Endodermal cell (in vitro differentiated cells): Measurements from ENCODE around the gene PCDHGA1. TPM values are rescaled to one million over a fixed set of nuclear protein-coding genes. Genes with fewer than 3 reads are reported as not detected.

ENCODE experiments used
- DNase-seq: peaks from one replicate; pipeline ENCODE4 v3.0.0-alpha.2; 2017
- H3K27ac ChIP-seq: 2 replicates; pipeline ENCODE4 v1.5.1; 2013; ENCODE audit warnings: mild to moderate bottlenecking, low read depth, low read length, moderate library complexity
- H3K27me3 ChIP-seq: 2 replicates; pipeline ENCODE4 v1.6.1; 2013; ENCODE audit warnings: mild to moderate bottlenecking, low read length, moderate library complexity; ENCODE audit not compliant: insufficient read depth, control insufficient read depth, poor library complexity, severe bottlenecking
- H3K36me3 ChIP-seq: 2 replicates; pipeline ENCODE4 v1.7.0; 2013; ENCODE audit warnings: mild to moderate bottlenecking, low read length, moderate library complexity; ENCODE audit not compliant: control insufficient read depth, insufficient read depth
- H3K4me1 ChIP-seq: one replicate; pipeline ENCODE4 v1.7.0; 2013; ENCODE audit warnings: low read length; ENCODE audit not compliant: control insufficient read depth, insufficient read depth
- H3K4me3 ChIP-seq: 2 replicates; pipeline ENCODE4 v1.5.1; 2013; ENCODE audit warnings: mild to moderate bottlenecking, low read length, moderate library complexity
- H3K9ac ChIP-seq: 2 replicates; pipeline ENCODE4 v1.6.1; 2013; ENCODE audit warnings: mild to moderate bottlenecking, low read length, moderate library complexity; ENCODE audit not compliant: poor library complexity, severe bottlenecking; ENCODE audit errors: extremely low read depth
- H3K9me3 ChIP-seq: 2 replicates; pipeline ENCODE4 v1.6.1; 2013; ENCODE audit warnings: mild to moderate bottlenecking, low read length, moderate library complexity; ENCODE audit not compliant: control insufficient read depth
- H3K27ac Mint-ChIP-seq: 2 replicates; pipeline ENCODE4 v1.8.0; 2020; ENCODE audit warnings: mixed read lengths
- H3K27me3 Mint-ChIP-seq: 2 replicates; pipeline ENCODE4 v1.8.0; 2021; ENCODE audit warnings: mild to moderate bottlenecking, mixed read lengths; ENCODE audit not compliant: insufficient read depth
- H3K36me3 Mint-ChIP-seq: 2 replicates; pipeline ENCODE4 v1.8.0; 2020; ENCODE audit warnings: low read depth, mixed read lengths
- H3K4me1 Mint-ChIP-seq: 2 replicates; pipeline ENCODE4 v1.8.0; 2020; ENCODE audit warnings: mixed read lengths
- H3K4me3 Mint-ChIP-seq: 2 replicates; pipeline ENCODE4 v1.8.0; 2020; ENCODE audit warnings: mild to moderate bottlenecking, moderate library complexity, mixed read lengths
- H3K9me3 Mint-ChIP-seq: 2 replicates; pipeline ENCODE4 v1.8.0; 2020; ENCODE audit warnings: mild to moderate bottlenecking, mixed read lengths
- WGBS, 2 experiments: methylation state at CpG; one replicate each; pipeline versions ENCODE4 v1.1.5 to v1.1.7; 2013; ENCODE audit warnings: missing lambda C conversion rate in 2 of 2, mixed read lengths in 1 of 2; ENCODE audit not compliant: insufficient coverage in 1 of 2, insufficient read length in 1 of 2; 5-methylcytosine and 5-hydroxymethylcytosine counted together
- total RNA-seq, 2 donors: library from RNA; stranded (reverse); fragmentation: NEBNext Ultra II Directional in 1 of 2; extraction: Animal tissue kit (Norgen Biotek cat#: 25700) in 1 of 2; gene quantifications; 2 replicates in 1 of 2; 3 replicates in 1 of 2; pipeline ENCODE4 v1.2.1, GENCODE V29; 2021
- TF ChIP-seq, protein P1 (sequence below): fragments of 200-600 bp; sonication (generic); conservative IDR thresholded peaks from 2 replicates; pipeline ENCODE4 v1.5.0; 2021; ENCODE audit warnings: antibody characterized with exemption, mild to moderate bottlenecking

Gene PCDHGA1
- total RNA-seq, 2 donors from 2014 or later, result 0.38 to 2.2 TPM

DNA sequence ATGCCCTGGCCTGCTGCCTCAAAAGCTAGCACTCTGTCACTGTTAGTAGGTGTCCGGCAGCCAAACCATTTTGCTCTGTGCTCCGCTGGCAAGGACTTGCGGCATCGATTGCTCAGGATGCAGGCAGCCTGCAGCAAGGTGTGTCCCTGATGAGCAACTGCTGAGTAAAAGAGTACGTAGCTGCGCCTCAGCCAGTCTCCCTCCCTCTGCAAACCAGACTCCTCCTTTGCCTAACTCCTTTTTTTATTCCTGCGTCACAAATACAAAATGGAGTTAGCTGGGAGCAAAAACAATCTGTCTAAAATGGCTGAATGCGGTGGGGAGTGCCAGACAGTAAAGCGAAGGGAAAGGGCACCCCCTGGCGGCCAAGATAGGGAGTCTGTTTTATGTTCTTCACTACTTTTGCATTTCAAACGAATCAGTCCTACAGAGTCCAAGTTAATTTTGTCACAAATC lies 227.4 kb downstream of the PCDHGA1 start:
- Mint-ChIP-seq H3K9me3 (no peaks in the 10 kb centered on the region), H3K4me1 (peaks cover 25% of the 10 kb centered on the region), H3K4me3 (peak overlapping the region; percentile 56), H3K27me3 (no peaks in the 10 kb centered on the region), H3K36me3 (peaks cover 46% of the 10 kb centered on the region), H3K27ac (peak overlapping the region; percentile 98)
- TF ChIP-seq, protein P1, sequence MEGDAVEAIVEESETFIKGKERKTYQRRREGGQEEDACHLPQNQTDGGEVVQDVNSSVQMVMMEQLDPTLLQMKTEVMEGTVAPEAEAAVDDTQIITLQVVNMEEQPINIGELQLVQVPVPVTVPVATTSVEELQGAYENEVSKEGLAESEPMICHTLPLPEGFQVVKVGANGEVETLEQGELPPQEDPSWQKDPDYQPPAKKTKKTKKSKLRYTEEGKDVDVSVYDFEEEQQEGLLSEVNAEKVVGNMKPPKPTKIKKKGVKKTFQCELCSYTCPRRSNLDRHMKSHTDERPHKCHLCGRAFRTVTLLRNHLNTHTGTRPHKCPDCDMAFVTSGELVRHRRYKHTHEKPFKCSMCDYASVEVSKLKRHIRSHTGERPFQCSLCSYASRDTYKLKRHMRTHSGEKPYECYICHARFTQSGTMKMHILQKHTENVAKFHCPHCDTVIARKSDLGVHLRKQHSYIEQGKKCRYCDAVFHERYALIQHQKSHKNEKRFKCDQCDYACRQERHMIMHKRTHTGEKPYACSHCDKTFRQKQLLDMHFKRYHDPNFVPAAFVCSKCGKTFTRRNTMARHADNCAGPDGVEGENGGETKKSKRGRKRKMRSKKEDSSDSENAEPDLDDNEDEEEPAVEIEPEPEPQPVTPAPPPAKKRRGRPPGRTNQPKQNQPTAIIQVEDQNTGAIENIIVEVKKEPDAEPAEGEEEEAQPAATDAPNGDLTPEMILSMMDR, result peak; percentile 97
- Histone ChIP-seq H3K27me3 (no peaks in the 10 kb centered on the region), H3K4me1 (no peaks in the 10 kb centered on the region), H3K9ac (peak overlapping the region; percentile 28), H3K9me3 (peaks cover 9% of the 10 kb centered on the region), H3K36me3 (peaks cover 71% of the 10 kb centered on the region), H3K27ac (peak overlapping the region; percentile 83), H3K4me3 (peak overlapping the region; percentile 61)
- WGBS, 2 experiments, result 66 to 74% methylated on average over 9 to 11 of the region's 11 CpGs
- peak; percentile 92 for DNase-seq

DNA sequence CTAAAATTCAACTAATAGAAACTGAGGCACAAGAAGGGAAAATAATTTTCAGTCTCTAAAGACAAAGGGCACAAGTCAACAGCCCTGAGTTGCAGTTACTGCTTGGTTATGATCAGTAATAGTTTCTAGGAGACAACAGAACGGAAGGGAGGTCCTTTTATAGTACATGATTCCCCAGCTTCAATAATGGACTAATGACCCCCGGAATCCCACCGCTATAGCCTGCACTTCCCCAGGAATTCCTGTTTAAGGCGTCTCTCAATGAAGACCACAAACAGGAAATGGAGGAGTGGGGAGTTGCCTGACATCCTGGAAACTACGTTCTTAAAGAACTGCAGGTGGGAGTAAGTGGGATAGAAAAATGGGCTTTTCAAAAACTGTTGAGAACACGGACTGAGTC lies 227.8 kb downstream of the PCDHGA1 start:
- Histone ChIP-seq H3K27me3 (no peaks in the 10 kb centered on the region), H3K9ac (no peak overlapping the region), H3K9me3 (peaks cover 9% of the 10 kb centered on the region), H3K36me3 (peaks cover 72% of the 10 kb centered on the region), H3K4me3 (no peak overlapping the region), H3K4me1 (no peaks in the 10 kb centered on the region), H3K27ac (no peak overlapping the region)
- WGBS, 2 experiments, result 58 to 63% methylated on average over 2 to 6 of the region's 6 CpGs
- Mint-ChIP-seq H3K4me1 (peaks cover 25% of the 10 kb centered on the region), H3K27me3 (no peaks in the 10 kb centered on the region), H3K4me3 (peak overlapping the region; percentile 56), H3K27ac (peak overlapping the region; percentile 98), H3K36me3 (peaks cover 48% of the 10 kb centered on the region), H3K9me3 (no peaks in the 10 kb centered on the region)
- TF ChIP-seq, protein P1, result no peak
- DNase-seq, result peak; percentile 48

DNA sequence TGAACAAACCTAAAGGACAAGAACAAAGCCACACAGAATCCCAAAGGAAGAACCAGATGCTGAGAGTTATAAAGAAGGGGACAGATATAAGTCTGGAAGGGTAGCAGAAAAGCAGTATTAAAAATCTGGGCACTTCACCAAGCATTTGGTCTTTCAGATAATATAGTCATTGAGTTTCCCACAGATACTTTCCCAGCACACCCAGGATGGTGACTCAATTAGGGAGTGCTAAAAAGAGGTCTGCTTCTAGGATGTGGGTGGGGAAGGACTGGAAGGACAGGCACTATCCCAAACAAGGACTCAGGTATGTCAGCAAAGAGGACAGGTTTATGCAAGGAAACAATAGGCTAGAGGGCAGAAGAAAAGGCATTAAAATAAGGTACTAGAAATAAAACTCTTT lies 229.1 kb downstream of the PCDHGA1 start:
- peak overlapping the region; percentile 33 for H3K27ac ChIP-seq
- TF ChIP-seq, protein P1, result no peak
- H3K4me3 ChIP-seq, result no peak overlapping the region
- Mint-ChIP-seq H3K27ac (peak overlapping the region; percentile 99), H3K4me3 (no peak overlapping the region), H3K9me3 (peaks cover 1% of the 10 kb centered on the region), H3K36me3 (peaks cover 55% of the 10 kb centered on the region), H3K27me3 (no peaks in the 10 kb centered on the region), H3K4me1 (peaks cover 27% of the 10 kb centered on the region)
- H3K4me1 ChIP-seq, result no peaks in the 10 kb centered on the region
- no peak for DNase-seq
- no peaks in the 10 kb centered on the region for H3K27me3 ChIP-seq
- peaks cover 14% of the 10 kb centered on the region for H3K9me3 ChIP-seq
- no peak overlapping the region for H3K9ac ChIP-seq
- peaks cover 79% of the 10 kb centered on the region for H3K36me3 ChIP-seq
